Stromal cell of bone marrow (primary cell): ENCODE measurements around the gene MED13L.
A peak's percentile ranks its signal among the peaks of the same experiment; 100 is the strongest.
"Not testable (repeated sequence)": the region's sequence is repeated elsewhere in the genome, so short reads cannot be mapped to it uniquely, and the experiment has no call there.

Experiments
- DNase-seq: peaks from one replicate; pipeline ENCODE4 v3.0.0-alpha.2; 2012; ENCODE audit warnings: low read depth

Gene MED13L

DNA sequence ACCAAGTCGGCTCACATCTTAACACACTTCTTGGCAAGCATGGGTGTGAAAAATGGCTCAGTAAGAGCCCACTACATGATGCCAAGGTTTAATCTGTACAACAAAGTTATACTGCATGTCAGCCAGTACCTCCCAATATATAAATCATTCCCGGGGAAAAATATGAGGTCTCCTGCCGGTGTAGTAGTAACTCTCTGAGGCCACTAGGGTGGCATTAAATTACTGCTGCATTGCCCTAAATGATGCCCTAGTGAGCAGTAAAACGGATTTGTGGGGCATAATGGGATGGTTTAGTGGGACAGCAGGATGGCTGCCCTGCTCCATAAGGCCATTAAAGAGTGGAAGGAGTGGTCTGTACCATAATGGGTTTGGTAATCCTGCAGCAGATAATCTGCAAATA, 267.7 kb downstream of the MED13L start:
- DNase-seq: no peak

DNA sequence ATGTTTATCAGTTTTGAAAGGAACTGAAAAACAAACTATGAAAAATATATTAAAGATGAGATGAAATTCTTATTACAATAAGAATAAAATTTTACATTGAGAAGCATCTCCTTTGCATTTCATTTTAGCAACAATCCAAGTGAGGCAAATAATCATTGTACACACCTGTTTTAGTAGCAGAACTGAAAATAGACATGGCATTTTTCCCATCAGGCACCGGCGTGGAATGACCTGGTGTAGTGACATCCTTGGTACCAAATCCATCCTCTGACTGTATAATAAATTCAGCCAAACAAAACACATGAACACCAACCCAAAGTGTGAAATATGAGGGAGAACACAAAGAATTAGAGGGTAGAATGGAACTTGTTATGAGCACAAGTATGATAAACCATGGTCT, 271.4 kb downstream of the MED13L start:
- DNase-seq: no peak

GRCh38 chr12:116002890-116003536, 274.5 kb downstream of the MED13L start:
- no peak for DNase-seq

DNA sequence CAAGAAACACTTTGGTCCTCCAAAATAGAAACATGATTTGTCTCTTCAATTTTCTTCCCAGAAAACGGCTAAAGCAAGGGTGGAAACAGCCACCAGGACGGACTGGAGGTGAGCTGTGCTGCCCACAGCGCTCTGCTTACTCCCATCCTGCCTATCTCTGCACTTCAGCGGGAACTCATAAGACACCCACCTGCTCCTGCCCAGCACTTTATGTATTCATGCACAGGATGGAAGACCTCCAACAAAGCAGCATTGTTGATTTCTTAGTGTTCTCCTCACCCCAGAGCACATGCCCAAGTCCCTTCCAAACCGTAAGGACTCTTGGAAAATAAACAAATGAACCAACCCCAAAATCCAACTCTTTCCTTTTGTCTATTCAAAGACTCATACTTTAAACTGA, 277.2 kb downstream of the MED13L start:
- DNase-seq: no peak

- DNase-seq: no peak
Observed at GRCh38 chr12:115999582-115999981, 277.9 kb downstream of the MED13L start.

DNA sequence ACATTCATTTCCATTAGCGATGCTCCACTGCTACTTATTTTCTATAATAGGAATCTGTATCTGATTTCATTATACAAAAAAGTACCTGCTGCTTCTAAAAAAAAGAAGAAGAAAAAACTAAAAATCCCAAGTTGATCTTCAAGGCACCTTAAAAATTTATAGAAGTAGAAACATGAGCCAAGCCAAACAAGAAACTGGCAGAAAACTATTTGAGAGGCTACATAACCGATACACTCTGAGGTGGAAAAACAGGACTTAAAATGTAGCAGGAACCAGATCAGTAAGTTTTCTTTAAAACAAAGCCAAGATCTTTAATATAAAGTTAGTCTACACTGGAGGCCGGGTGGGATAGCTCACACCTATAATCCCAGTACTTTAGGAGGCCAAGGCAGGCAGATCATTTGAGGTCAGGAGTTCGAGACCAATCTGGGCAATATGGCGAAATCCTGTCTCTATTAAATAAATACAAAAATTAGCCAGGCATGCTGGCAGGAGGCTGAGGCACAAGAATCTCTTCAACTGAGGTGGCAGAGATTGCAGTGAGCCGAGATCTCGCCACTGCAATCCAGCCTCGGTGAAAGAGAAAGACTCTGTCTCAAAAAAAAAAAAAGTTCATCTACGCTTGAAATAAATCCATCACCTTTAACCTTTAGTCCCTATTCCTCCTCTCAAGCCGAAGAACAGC, 278.6 kb downstream of the MED13L start:
- no peak for DNase-seq

- DNase-seq: peak; percentile 60
Observed at GRCh38 chr12:115998119-115998633, 279.3 kb downstream of the MED13L start.

DNA sequence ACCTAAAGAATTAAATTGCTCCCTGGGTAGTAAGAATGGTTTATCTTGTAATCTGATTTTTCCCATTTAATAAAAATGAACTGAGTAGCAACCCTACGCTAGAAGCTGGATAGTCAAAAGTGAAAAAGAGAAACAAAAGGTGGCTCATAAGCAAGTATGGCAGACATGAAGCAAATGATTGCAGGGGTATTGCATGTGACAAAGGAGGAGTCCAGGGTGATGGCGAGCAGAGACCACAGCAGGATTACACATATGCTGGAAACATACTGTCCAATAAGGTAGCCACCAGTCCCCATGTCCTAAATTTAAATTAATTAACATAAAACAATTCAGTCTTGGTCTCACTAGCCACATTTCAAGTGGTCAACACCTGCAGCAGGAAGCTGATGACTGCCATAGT, 283.8 kb downstream of the MED13L start:
- no peak for DNase-seq

- DNase-seq: no peak
Observed at GRCh38 chr12:115990241-115990640, 287.3 kb downstream of the MED13L start.

- no peak for DNase-seq
Observed at GRCh38 chr12:115988625-115989563, 288.6 kb downstream of the MED13L start.

DNA sequence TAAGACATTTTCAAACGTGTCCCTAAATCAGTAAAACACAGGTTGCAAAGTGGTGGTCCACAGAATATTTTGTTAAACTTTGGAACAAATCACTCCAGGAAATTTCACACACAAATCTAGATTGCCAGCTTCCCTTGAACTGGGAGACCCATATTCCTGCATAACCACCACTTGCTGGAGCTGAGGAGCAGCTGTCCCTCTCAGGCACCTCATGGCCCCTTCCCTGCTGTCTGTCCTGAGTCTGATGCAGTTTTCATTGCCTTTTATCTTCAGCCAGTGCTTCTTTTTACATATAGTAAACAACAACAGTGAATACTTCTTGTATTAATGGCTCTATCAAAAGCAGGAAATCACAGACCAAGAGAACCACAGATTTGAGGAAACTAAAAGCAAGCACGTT, 289.3 kb downstream of the MED13L start:
- no peak for DNase-seq

DNA sequence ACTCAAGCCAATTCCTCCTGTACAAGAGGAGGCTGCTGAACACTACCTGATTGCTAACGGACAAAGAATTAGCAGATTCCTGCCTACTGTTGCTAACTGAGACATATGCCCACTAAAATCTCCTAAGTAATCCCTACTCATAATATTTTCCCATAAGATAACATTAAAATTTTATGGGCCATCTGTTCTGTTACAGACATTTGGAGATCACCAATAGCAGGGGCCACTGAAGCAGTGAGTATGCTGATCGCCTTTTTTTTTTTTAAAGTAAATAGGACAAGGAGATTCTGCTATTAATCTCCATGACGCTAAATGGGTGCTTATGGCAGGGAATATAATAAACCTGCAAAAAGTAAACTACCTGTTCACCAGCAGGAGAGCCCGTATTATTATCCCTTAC, 292.9 kb downstream of the MED13L start:
- no peak for DNase-seq

DNA sequence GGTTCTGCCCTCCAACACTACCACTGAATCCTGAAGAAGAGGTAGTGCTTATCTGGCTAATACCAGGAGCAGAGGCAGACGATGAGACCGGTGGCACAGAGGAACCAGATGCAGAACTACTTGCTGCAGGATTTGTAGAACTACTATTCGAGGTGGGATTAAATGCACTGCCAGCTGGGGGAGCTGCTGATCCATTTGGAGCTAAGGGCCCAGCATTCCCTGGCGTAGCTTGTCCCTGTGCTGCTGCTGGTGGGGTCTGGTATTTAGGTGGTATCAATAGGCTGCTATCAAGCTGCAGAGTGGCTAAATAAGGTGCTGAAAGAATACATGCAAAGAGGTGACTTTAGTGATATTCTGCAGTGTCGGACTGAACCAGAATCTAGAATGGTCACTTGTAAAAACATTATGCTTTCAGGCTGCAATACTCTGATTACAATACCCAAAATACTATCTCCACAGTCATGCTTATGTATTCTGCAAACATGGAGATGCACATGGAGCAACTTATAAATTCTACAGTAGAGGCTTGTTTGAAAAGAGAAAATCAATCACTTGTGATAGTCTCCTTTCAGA, 294.2 kb downstream of the MED13L start:
- no peak for DNase-seq

- DNase-seq: no peak
Observed at GRCh38 chr12:115980339-115980738, 297.2 kb downstream of the MED13L start.

- DNase-seq: no peak
Observed at GRCh38 chr12:115979851-115980250, 297.6 kb downstream of the MED13L start.

- no peak for DNase-seq
Observed at GRCh38 chr12:115979351-115979750, 298.1 kb downstream of the MED13L start.

- DNase-seq: not testable (repeated sequence)
Observed at GRCh38 chr12:115976829-115977228, 300.7 kb downstream of the MED13L start.

DNA sequence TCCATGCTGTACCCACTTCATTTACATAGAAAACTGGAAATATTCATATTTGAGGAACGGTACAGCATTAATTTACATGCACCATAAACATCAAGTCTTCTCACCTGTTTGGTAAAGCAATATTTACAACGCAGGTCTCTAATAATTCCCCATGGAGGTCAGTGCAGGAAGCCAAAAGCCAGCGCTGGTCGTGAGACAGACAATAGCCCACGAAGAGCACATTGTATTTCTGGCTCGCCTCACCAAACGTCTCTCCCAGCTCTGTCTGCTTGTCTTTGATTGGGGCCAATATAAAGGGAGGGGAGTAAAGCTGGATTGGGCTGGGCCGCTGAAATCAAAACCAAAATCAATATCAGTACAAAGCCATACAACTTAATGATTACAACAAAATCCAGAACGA, 302.1 kb downstream of the MED13L start:
- no peak for DNase-seq

GRCh38 chr12:115973968-115974724, 303.3 kb downstream of the MED13L start:
- no peak for DNase-seq

- DNase-seq: no peak
Observed at GRCh38 chr12:115973066-115973465, 304.4 kb downstream of the MED13L start.

- DNase-seq: no peak
Observed at GRCh38 chr12:115972241-115972640, 305.3 kb downstream of the MED13L start.

DNA sequence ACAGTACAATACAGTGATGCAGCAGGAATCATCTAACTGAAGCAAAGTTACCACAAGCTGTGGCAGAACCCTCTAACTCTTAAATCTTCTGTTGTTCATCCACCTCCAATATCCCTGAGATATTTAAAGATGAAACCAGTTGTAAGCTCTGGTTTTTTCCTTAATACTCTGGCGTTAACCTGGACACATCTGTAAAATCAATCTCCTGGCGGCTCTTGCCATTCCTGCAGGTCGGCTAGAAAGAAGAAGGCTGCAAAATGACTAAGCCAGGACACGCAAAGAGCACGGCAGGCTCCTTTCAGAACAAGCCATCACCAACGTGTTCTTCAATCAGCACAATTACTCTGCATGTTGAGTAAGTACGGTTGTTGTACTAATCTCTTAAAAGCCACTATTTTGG, 309.3 kb downstream of the MED13L start:
- DNase-seq: no peak
